Measurements from ENCODE around the gene PLRG1.

Gene PLRG1

DNA sequence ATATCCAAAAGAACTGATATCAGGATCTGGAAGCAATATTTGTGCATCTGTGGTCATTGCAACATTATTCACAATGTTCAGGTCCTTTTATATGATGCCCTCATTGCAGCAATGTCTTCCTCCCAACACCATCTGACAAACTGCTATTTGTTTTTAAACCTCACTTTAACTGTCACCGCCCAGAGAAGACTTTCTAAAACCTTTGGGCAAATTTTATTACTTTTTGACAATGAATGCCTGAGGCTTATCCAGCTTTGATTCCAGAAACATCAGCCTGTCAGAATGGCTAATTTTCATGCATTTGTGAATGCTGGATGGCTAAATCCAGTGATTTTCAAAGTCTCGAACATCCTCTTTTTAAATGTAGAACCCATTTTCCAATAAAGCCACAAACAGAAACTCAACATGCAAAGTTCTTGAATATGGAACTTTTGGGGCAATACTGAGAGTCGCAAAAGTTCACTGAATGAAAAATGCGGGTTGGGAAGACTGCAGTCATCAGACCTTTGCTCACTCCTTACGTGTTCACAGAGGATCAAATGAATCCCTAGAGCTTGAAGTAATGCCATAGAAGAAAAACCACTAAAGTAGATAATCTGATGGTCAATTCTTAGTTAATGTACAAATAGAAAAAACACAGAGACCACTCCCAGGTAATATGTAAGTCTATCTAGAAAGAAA lies 23.1 kb upstream of the PLRG1 start:
- no peak for DNase-seq (ENCODE audit: low read depth)

DNA sequence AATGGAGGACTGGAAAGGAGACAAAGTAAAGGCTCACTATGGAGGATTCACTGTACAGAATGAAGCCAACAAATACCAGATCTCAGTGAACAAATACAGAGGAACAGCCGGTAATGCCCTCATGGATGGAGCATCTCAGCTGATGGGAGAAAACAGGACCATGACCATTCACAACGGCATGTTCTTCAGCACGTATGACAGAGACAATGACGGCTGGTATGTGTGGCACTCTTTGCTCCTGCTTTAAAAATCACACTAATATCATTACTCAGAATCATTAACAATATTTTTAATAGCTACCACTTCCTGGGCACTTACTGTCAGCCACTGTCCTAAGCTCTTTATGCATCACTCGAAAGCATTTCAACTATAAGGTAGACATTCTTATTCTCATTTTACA lies 19.4 kb upstream of the PLRG1 start:
- DNase-seq (ENCODE audit: low read depth), result no peak

DNA sequence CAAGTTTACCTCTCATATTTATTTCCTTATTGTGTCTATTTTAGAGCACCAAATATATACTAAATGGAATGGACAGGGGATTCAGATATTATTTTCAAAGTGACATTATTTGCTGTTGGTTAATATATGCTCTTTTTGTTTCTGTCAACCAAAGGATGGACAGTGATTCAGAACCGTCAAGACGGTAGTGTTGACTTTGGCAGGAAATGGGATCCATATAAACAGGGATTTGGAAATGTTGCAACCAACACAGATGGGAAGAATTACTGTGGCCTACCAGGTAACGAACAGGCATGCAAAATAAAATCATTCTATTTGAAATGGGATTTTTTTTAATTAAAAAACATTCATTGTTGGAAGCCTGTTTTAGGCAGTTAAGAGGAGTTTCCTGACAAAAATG lies 18.8 kb upstream of the PLRG1 start:
- no peak for DNase-seq (ENCODE audit: low read depth)

DNA sequence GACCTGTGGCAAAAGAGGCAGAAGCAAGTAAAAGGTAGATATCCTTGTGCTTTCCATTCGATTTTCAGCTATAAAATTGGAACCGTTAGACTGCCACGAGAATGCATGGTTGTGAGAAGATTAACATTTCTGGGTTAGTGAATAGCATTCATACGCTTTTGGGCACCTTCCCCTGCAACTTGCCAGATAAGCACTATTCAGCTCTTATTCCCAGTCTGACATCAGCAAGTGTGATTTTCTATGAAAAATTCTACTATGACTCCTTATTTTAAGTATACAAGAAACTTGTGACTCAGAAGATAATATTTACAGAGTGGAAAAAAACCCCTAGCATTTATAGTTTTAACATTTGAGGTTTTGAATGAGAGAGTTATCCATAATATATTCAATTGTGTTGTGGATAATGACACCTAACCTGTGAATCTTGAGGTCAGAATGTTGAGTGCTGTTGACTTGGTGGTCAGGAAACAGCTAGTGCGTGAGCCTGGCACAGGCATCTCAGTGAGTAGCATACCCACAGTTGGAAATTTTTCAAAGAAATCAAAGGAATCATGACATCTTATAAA lies 16.5 kb upstream of the PLRG1 start:
- DNase-seq (ENCODE audit: low read depth), result no peak

DNA sequence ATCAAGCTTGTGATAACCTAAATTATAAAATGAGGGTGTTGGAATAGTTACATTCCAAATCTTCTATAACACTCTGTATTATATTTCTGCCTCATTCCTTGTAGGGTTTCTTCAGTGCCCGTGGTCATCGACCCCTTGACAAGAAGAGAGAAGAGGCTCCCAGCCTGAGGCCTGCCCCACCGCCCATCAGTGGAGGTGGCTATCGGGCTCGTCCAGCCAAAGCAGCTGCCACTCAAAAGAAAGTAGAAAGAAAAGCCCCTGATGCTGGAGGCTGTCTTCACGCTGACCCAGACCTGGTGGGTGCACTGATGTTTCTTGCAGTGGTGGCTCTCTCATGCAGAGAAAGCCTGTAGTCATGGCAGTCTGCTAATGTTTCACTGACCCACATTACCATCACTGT lies 15.5 kb upstream of the PLRG1 start:
- no peak for DNase-seq (ENCODE audit: low read depth)

DNA sequence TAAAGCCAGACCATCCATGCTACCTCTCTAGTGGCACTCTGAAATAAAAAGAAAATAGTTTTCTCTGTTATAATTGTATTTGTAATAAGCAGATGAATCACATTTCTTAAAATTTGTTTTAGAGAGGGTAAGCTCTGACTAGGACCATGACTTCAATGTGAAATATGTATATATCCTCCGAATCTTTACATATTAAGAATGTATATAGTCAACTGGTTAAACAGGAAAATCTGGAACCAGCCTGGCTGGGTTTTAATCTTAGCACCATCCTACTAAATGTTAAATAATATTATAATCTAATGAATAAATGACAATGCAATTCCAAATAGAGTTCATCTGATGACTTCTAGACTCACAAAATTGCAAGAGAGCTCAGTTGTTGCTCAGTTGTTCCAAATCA lies 14.1 kb upstream of the PLRG1 start:
- DNase-seq (ENCODE audit: low read depth), result no peak

DNA sequence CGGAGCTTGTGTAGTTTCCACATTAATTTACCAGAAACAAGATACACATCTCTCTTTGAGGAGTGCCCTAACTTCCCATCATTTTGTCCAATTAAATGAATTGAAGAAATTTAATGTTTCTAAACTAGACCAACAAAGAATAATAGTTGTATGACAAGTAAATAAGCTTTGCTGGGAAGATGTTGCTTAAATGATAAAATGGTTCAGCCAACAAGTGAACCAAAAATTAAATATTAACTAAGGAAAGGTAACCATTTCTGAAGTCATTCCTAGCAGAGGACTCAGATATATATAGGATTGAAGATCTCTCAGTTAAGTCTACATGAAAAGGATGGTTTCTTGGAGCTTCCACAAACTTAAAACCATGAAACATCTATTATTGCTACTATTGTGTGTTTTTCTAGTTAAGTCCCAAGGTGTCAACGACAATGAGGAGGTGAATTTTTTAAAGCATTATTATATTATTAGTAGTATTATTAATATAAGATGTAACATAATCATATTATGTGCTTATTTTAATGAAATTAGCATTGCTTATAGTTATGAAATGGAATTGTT lies 12.6 kb upstream of the PLRG1 start, which contains the start of gene FGB:
TSS of gene FGB (plus strand) at position 315 of the 558 bp plus-strand sequence. CDS start at position 323, 8 bp downstream.
- no peak for DNase-seq (ENCODE audit: low read depth)

DNA sequence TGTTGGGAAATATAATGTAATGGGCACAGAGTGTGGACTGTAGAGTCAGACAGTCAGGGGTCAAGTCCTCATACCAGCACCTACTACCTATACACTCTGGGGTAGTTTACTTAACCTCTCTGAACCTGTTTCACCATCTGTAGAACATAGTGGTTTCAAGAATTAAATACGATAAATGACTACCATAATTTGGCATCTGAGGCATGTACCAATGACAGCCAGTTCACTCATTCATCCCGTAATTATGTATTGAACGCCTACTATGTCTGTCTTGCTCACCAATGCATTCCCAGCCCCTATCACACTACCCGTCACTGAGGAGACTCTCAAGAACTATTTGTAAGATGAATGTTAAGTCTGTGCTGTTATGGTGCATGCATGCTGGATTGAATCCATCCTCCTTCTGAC lies 10.6 kb upstream of the PLRG1 start:
- DNase-seq (ENCODE audit: low read depth), result peak; percentile 91

DNA sequence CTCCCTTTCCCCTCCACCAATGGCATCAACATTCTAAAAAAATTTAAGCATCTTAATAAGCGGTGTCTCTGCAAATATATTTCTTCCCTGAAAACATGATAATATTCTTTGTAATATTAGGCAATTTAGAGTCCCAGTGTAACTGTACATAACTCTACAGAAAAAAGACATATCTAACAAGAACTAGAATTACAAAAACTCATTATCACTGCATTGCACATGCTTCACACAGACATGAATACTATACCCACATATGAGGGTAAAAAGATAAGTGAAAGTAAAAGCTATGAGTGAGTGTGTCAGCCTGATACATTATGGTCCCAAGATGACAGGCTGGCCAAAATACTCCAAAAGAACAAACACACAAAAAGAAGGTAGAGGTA lies 10.2 kb upstream of the PLRG1 start:
- no peak for DNase-seq (ENCODE audit: low read depth)

DNA sequence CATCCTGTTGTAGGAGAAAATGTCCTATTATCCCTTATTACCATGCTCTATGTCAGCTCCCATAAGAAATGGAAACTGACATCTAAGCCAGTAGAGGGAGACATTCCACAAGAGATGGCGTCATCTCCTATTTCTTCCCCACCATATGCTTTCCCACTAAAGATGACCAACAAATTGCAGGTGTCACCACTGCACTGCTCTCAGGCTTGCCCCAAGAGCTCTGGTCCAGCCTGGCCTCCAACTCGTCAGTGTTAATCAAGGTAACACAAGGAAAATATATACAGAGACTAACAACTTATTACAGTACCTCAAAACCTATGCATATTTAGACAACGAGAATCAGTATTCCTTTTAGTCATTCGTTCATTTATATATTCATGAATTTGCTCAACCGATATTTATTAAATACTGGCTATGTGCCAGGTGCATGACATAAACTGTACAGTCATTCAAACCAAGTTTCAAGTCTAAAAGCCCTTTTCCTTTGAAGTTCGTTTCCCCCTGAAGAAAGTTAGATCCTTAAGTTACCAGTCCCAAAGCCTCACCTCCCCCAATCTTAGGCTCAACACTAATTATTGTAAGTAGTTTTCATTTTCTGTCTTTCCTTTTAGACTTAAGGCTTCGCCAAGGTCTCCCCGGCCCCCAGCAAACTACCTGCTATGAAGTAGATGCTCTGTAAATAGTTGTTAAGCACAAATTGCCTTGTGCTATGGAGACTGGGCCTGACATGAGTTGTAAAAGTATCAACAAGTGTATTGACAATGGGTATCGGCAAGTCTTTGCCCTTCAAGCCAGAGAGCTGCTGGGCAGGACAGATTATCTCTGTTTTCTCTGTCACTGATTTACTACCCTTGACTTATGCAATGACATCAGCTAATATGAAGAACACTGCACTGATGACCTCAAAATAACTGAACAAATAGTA lies 9.6 kb upstream of the PLRG1 start:
- DNase-seq (ENCODE audit: low read depth), result peak; percentile 71

DNA sequence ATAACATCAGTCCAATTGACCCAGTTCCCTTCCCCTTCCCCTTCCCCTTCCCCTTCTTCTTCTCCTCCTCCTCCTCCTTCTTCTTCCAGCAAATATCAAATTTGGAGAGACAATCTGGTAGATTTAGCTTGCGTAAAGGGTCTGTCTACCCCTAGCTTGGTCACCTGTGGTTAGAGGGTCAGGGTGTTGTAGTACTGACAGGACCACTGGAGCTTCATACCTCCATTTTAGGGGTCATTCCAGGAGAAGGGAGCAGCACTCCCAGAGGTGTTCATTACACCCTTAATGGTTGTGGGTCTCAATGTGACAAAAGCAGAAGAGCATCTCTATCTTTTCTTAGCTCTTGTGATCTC lies 8.9 kb upstream of the PLRG1 start:
- DNase-seq (ENCODE audit: low read depth), result no peak

DNA sequence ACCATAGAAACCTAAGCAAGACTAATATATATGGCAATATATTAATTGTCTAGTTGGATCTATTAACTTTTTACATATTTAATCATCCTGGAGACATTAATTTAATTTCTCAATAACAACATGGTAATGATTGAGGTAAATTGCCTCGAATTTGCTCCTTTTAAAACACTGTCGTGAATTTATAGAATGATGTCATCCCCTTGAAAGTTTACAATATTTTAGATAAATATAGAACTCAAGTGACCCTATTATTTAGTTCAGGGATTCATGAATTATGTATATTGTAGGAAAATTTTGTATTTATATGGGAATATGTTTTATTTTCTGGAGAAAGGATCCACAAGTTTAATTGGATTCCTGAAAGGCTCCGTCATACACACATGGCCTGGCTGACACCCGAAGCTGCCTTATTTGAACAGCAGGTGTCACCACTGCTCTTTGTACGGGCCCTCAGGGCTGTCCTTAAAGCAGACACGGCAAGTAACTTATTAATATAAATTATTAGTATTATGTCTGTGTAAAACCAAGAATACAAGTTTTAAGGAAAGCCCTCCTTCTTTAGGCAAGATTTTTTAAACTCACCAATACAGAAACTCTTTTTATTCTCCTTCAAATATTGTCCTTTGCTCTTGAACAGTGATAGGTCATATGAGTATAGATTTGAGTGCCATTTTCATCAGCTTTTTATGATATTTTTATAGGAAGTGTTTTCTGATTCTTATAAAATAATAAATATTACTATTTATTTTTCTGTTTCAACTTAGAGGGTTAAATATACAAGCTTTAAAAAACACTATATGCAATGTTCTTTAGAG lies 1.9 kb upstream of the PLRG1 start:
- peak; percentile 60 for DNase-seq (ENCODE audit: low read depth)

DNA sequence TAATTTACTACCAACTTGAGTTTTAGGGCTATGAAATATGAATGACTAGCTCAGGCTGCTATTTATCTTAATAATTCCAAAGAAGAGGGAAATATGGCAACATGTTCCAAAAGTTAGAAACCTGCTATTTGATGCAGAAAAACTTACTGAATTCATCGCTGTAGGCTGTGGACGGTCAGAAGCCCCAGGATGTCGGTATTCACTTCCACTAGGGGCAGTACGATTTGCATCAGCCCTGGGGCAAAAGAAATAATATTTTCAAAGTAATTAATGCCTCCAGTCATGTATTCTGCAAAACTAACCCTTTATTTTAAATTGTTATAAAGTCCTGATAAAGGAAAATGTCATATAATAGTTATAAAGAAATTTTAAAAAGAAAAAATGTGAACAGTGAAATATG lies 4.5 kb downstream of the PLRG1 start:
- no peak for DNase-seq (ENCODE audit: low read depth)

DNA sequence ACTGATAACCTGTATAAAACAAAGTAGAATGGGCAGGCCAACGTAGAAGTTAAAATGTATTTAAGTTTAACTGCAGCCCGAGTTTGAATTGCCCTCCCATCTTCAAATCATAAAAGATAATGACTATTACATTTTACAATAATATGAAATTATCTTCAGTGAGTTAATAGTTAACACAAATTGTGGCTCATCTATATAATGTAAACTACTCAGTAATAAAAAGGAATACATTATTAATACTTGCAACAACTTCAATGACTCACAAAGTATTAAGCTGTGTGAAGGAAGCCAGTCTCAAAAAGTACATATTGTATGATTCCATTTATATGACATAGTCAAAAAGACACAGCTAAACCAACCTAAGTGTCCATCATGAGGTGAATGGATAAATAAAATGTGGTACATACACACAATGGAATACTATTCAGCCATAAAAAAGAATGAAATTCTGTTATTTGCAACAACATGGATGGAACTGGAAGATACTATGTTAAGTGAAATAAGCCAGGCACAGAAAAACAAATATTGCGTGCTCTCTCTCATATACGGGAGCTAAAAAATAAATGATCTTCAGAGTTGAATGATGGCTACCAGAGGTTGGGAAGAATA lies 7.8 kb downstream of the PLRG1 start:
- no peak for DNase-seq (ENCODE audit: low read depth)

DNA sequence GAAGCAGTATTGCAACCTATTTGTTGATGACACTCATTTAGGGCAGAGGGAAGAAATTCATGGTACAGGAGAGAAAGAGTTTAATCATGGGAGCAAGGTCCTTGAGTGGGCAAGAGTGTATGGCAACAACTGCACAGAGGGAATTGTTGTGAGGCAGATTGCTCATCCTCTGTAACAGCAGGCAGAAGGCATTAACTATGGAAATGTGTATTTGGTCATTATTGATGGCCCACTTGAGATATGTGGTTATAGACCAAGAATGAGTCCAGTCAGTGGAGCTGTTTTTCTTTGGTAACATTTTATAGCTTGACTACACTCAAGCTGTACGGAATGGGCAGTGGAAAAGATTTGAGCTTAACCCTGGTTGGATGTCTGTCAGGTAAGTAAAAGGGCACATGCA lies 15.9 kb downstream of the PLRG1 start:
- DNase-seq (ENCODE audit: low read depth), result no peak

DNA sequence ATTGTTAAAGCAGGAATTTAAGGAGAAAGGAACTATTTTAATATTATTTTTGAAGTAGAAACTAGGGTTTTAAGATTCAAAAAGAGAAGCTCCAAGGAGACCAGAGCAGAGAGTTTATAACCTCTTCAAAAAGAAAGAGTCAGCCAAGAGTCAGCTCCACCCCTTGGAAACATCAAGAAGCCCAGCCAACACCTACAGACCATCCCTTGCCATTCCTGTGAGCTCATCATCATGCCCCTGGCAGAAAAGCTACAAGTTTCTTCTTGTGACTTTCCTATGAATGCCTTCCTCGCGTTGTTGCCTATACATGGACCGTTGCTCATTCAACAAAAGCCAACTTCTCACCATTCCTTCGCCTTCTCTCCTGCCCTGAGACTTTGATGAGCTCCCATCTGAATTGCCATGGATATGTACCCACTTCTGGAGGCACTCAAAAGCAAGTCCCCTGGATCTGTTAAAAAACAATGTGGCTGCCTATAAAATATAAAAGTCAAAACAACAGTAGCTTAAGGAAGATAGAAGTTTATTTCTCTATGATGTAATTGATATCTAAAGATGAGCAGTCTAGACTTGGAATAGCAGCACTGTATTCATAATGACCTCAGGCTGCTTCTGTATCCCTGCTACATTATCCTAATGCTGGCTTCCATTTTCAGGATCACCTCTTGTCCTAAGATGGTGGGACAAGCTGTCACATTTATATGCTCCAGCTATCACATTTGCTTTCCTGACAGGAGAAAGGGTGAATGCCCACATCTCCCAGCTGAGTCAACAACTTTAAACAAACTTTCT lies 20.3 kb downstream of the PLRG1 start:
- DNase-seq (ENCODE audit: low read depth), result no peak

DNA sequence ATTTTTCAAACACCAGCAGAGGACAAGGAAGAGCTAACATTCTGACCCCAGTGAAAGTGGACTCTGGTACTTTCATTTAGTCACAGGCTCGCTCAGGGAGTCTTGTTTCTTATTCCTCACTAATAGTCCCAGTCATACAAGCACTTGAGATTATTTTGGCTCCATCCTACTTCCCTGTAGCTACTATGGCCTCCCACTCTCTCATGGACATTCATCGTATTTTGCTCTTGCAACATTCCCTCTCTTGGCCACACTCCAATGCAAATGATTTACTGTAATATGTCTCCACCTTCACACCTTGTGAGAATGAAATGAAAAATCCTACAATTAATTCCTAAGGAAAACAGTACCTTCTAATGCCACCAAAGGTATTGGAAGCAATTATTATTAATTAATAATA lies 21.3 kb downstream of the PLRG1 start:
- no peak for DNase-seq (ENCODE audit: low read depth)

DNA sequence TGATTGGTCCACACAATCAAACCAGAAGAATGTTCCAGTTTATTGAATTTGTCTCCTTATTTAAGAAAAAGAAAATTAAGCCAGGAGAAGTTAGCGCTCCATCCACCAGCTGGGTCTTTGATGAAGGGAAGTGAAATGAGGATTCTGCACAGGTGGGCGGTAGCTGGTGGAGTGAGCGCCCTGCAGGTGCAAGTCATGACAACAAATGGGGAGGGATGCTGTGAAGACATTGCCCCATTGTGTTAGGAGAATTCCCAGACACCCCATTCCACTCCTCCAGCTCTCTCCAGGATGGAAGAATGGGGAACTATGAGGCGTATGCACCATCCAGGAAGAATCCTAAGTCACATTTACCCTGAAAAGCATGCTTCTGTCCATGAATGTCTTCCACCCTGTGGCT lies 22.9 kb downstream of the PLRG1 start:
- no peak for DNase-seq (ENCODE audit: low read depth)

DNA sequence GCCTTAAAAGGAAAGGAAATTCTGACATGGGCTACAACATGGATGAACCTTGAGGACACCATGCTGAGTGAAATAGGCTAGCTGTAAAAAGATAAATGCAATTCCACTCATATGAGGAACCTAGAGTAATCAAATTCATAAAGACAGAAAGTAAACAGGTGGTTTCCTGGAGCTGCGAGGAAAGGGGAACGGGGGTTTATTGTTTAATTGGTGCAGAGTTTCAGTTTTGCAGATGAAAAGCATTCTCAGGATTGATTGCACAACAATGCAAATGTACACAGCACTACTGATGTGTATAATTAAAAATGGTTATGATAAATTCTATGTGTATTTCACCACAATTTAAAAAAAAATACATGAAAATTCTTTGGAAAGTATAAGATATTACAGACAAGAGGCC lies 24.0 kb downstream of the PLRG1 start:
- no peak for DNase-seq (ENCODE audit: low read depth)

DNA sequence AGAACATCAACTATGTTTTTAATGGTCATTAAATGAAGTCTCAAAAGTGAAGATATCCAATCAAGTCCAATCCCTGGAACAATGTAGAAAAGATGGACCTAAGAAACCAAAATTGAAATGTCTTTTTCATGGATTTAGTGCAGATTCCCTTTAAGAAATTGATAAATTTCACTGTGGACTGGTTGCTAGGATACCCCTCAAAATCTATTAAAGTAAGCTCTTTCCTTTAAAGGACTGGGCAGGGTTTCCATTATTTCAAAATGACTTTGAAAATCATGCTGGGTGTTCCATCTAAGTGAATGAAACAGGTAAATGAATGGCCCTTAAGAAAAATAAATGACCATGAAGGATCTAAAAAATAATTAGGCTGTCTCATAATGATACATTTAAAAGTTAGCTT lies 28.6 kb downstream of the PLRG1 start:
- DNase-seq (ENCODE audit: low read depth), result no peak

DNA sequence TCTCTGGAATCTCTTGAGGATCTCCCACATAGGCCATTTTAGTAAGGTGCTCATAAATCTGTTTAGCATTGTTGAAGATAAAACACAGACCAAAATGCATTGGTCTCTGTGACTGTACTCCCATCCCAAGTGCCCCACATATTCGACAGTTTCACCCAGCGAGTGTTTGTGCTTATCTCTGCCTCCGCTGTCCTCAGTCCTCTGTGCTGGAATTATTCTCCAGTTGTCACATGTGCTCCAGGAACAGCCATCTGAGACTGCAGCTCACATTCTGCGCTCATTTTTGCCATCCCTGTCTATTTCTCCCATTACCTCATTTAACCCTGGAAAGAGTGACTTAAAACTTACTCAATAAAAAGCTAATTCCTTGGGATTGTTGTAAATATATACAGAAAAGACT lies 31.0 kb downstream of the PLRG1 start:
- no peak for DNase-seq (ENCODE audit: low read depth)

Measured in HS-27A (cell line).